Measurements from ENCODE around the gene FNTB.

Gene FNTB

GRCh38 chr14:65065719-65066118 lies 79.0 kb downstream of the FNTB start:
- no peaks in the 10 kb centered on the region for H3K27me3 ChIP-seq (replicated peaks; ENCODE audit: control insufficient read depth, insufficient read depth, low read length)
- H3K9me3 ChIP-seq (ENCODE audit: control insufficient read depth, low read length): no peaks in the 10 kb centered on the region
- H3K36me3 ChIP-seq (ENCODE audit: control insufficient read depth, insufficient read depth, low read length, severe bottlenecking): peaks cover 69% of the 10 kb centered on the region
- H3K4me1 ChIP-seq (ENCODE audit: control insufficient read depth, insufficient read depth, low read length): no peaks in the 10 kb centered on the region
- no peak overlapping the region for H3K9ac ChIP-seq (ENCODE audit: low read length)
- H3K4me3 ChIP-seq (ENCODE audit: low read length): no peak overlapping the region
- DNase-seq (ENCODE audit: low read depth): no peak

GRCh38 chr14:65069874-65070413 lies 83.2 kb downstream of the FNTB start:
- Histone ChIP-seq H3K4me1 (ENCODE audit: control insufficient read depth, insufficient read depth, low read length) (no peaks in the 10 kb centered on the region), H3K9me3 (ENCODE audit: control insufficient read depth, low read length) (no peaks in the 10 kb centered on the region), H3K4me3 (ENCODE audit: low read length) (no peak overlapping the region), H3K27me3 (replicated peaks; ENCODE audit: control insufficient read depth, insufficient read depth, low read length) (no peaks in the 10 kb centered on the region), H3K9ac (ENCODE audit: low read length) (no peak overlapping the region), H3K36me3 (ENCODE audit: control insufficient read depth, insufficient read depth, low read length, severe bottlenecking) (peaks cover 44% of the 10 kb centered on the region)
- DNase-seq (ENCODE audit: low read depth): no peak

- Histone ChIP-seq H3K27me3 (replicated peaks; ENCODE audit: control insufficient read depth, insufficient read depth, low read length) (no peaks in the 10 kb centered on the region), H3K9me3 (ENCODE audit: control insufficient read depth, low read length) (no peaks in the 10 kb centered on the region), H3K4me1 (ENCODE audit: control insufficient read depth, insufficient read depth, low read length) (no peaks in the 10 kb centered on the region), H3K36me3 (ENCODE audit: control insufficient read depth, insufficient read depth, low read length, severe bottlenecking) (peaks cover 44% of the 10 kb centered on the region), H3K9ac (ENCODE audit: low read length) (no peak overlapping the region), H3K4me3 (ENCODE audit: low read length) (no peak overlapping the region)
- DNase-seq (ENCODE audit: low read depth): peak; percentile 4
These were observed 83.8 kb downstream of the FNTB start for GRCh38 chr14:65070471-65070976.

GRCh38 chr14:65071544-65071943 lies 84.8 kb downstream of the FNTB start:
- H3K9me3 ChIP-seq (ENCODE audit: control insufficient read depth, low read length): no peaks in the 10 kb centered on the region
- no peak overlapping the region for H3K9ac ChIP-seq (ENCODE audit: low read length)
- DNase-seq (ENCODE audit: low read depth): no peak
- no peaks in the 10 kb centered on the region for H3K4me1 ChIP-seq (ENCODE audit: control insufficient read depth, insufficient read depth, low read length)
- H3K36me3 ChIP-seq (ENCODE audit: control insufficient read depth, insufficient read depth, low read length, severe bottlenecking): peaks cover 44% of the 10 kb centered on the region
- H3K27me3 ChIP-seq (replicated peaks; ENCODE audit: control insufficient read depth, insufficient read depth, low read length): no peaks in the 10 kb centered on the region
- no peak overlapping the region for H3K4me3 ChIP-seq (ENCODE audit: low read length)

- H3K4me1 ChIP-seq (ENCODE audit: control insufficient read depth, insufficient read depth, low read length): no peaks in the 10 kb centered on the region
- no peak overlapping the region for H3K4me3 ChIP-seq (ENCODE audit: low read length)
- no peak overlapping the region for H3K9ac ChIP-seq (ENCODE audit: low read length)
- no peaks in the 10 kb centered on the region for H3K9me3 ChIP-seq (ENCODE audit: control insufficient read depth, low read length)
- peak; percentile 3 for DNase-seq (ENCODE audit: low read depth)
- H3K36me3 ChIP-seq (ENCODE audit: control insufficient read depth, insufficient read depth, low read length, severe bottlenecking): peaks cover 50% of the 10 kb centered on the region
- no peaks in the 10 kb centered on the region for H3K27me3 ChIP-seq (replicated peaks; ENCODE audit: control insufficient read depth, insufficient read depth, low read length)
These were observed 85.6 kb downstream of the FNTB start for GRCh38 chr14:65072256-65072655.

- no peak for DNase-seq (ENCODE audit: low read depth)
- H3K4me3 ChIP-seq (ENCODE audit: low read length): no peak overlapping the region
- H3K9me3 ChIP-seq (ENCODE audit: control insufficient read depth, low read length): no peaks in the 10 kb centered on the region
- H3K4me1 ChIP-seq (ENCODE audit: control insufficient read depth, insufficient read depth, low read length): no peaks in the 10 kb centered on the region
- peaks cover 57% of the 10 kb centered on the region for H3K36me3 ChIP-seq (ENCODE audit: control insufficient read depth, insufficient read depth, low read length, severe bottlenecking)
- H3K9ac ChIP-seq (ENCODE audit: low read length): no peak overlapping the region
- H3K27me3 ChIP-seq (replicated peaks; ENCODE audit: control insufficient read depth, insufficient read depth, low read length): no peaks in the 10 kb centered on the region
These were observed 86.2 kb downstream of the FNTB start for GRCh38 chr14:65072937-65073336.

- Histone ChIP-seq H3K4me1 (ENCODE audit: control insufficient read depth, insufficient read depth, low read length) (no peaks in the 10 kb centered on the region), H3K27me3 (replicated peaks; ENCODE audit: control insufficient read depth, insufficient read depth, low read length) (no peaks in the 10 kb centered on the region), H3K4me3 (ENCODE audit: low read length) (no peak overlapping the region), H3K9me3 (ENCODE audit: control insufficient read depth, low read length) (no peaks in the 10 kb centered on the region), H3K36me3 (ENCODE audit: control insufficient read depth, insufficient read depth, low read length, severe bottlenecking) (peaks cover 61% of the 10 kb centered on the region), H3K9ac (ENCODE audit: low read length) (no peak overlapping the region)
- DNase-seq (ENCODE audit: low read depth): no peak
These were observed 87.0 kb downstream of the FNTB start for GRCh38 chr14:65073605-65074201.

- no peaks in the 10 kb centered on the region for H3K4me1 ChIP-seq (ENCODE audit: control insufficient read depth, insufficient read depth, low read length)
- H3K4me3 ChIP-seq (ENCODE audit: low read length): no peak overlapping the region
- no peaks in the 10 kb centered on the region for H3K9me3 ChIP-seq (ENCODE audit: control insufficient read depth, low read length)
- H3K27me3 ChIP-seq (replicated peaks; ENCODE audit: control insufficient read depth, insufficient read depth, low read length): no peaks in the 10 kb centered on the region
- peaks cover 65% of the 10 kb centered on the region for H3K36me3 ChIP-seq (ENCODE audit: control insufficient read depth, insufficient read depth, low read length, severe bottlenecking)
- no peak for DNase-seq (ENCODE audit: low read depth)
- H3K9ac ChIP-seq (ENCODE audit: low read length): no peak overlapping the region
These were observed 87.9 kb downstream of the FNTB start for GRCh38 chr14:65074449-65075150.

GRCh38 chr14:65075628-65076325 lies 89.1 kb downstream of the FNTB start:
- H3K36me3 ChIP-seq (ENCODE audit: control insufficient read depth, insufficient read depth, low read length, severe bottlenecking): peaks cover 70% of the 10 kb centered on the region
- no peak overlapping the region for H3K4me3 ChIP-seq (ENCODE audit: low read length)
- no peak overlapping the region for H3K9ac ChIP-seq (ENCODE audit: low read length)
- no peaks in the 10 kb centered on the region for H3K9me3 ChIP-seq (ENCODE audit: control insufficient read depth, low read length)
- peaks cover 3% of the 10 kb centered on the region for H3K4me1 ChIP-seq (ENCODE audit: control insufficient read depth, insufficient read depth, low read length)
- H3K27me3 ChIP-seq (replicated peaks; ENCODE audit: control insufficient read depth, insufficient read depth, low read length): no peaks in the 10 kb centered on the region
- no peak for DNase-seq (ENCODE audit: low read depth)

- peaks cover 86% of the 10 kb centered on the region for H3K36me3 ChIP-seq (ENCODE audit: control insufficient read depth, insufficient read depth, low read length, severe bottlenecking)
- no peak overlapping the region for H3K9ac ChIP-seq (ENCODE audit: low read length)
- H3K9me3 ChIP-seq (ENCODE audit: control insufficient read depth, low read length): no peaks in the 10 kb centered on the region
- H3K4me1 ChIP-seq (ENCODE audit: control insufficient read depth, insufficient read depth, low read length): peaks cover 15% of the 10 kb centered on the region
- DNase-seq (ENCODE audit: low read depth): no peak
- no peaks in the 10 kb centered on the region for H3K27me3 ChIP-seq (replicated peaks; ENCODE audit: control insufficient read depth, insufficient read depth, low read length)
- H3K4me3 ChIP-seq (ENCODE audit: low read length): no peak overlapping the region
These were observed 90.6 kb downstream of the FNTB start for GRCh38 chr14:65077318-65077717.

GRCh38 chr14:65079201-65079600 lies 92.5 kb downstream of the FNTB start:
- Histone ChIP-seq H3K27me3 (replicated peaks; ENCODE audit: control insufficient read depth, insufficient read depth, low read length) (no peaks in the 10 kb centered on the region), H3K9me3 (ENCODE audit: control insufficient read depth, low read length) (no peaks in the 10 kb centered on the region), H3K4me3 (ENCODE audit: low read length) (no peak overlapping the region), H3K36me3 (ENCODE audit: control insufficient read depth, insufficient read depth, low read length, severe bottlenecking) (peaks cover 88% of the 10 kb centered on the region), H3K9ac (ENCODE audit: low read length) (no peak overlapping the region), H3K4me1 (ENCODE audit: control insufficient read depth, insufficient read depth, low read length) (peaks cover 15% of the 10 kb centered on the region)
- DNase-seq (ENCODE audit: low read depth): no peak

All from adipocyte (in vitro differentiated cells).